Measurements from ENCODE around the gene AGO3.

AGO3 gene

GRCh38 chr1:35935442-35936388 lies 4.8 kb downstream of the AGO3 start:
- no peak for DNase-seq (ENCODE audit: extremely low spot score)
- CTCF ChIA-PET: no interaction called here
- POLR2A ChIA-PET: no interaction called here
- no peak for TF ChIP-seq ZNF384 (IDR thresholded peaks at IDR 0.05)
- TF ChIP-seq FOXM1 (IDR thresholded peaks at IDR 0.05; ENCODE audit: borderline replicate concordance): no peak
- no peak for TF ChIP-seq SUZ12 (IDR thresholded peaks at IDR 0.05)

- TF ChIP-seq HDGF (IDR thresholded peaks at IDR 0.05; ENCODE audit: borderline replicate concordance) (no peak), TARDBP (IDR thresholded peaks at IDR 0.05) (no peak), FOXA1 (IDR thresholded peaks at IDR 0.05) (no peak), L3MBTL2 (conservative IDR thresholded peaks at IDR 0.05) (no peak), ZNF384 (IDR thresholded peaks at IDR 0.05) (no peak), PKNOX1 (IDR thresholded peaks at IDR 0.05) (no peak), LEF1 (IDR thresholded peaks at IDR 0.05; ENCODE audit: borderline replicate concordance) (no peak), SP1 (IDR thresholded peaks at IDR 0.05) (no peak), ARNT (IDR thresholded peaks at IDR 0.05) (no peak), FOXM1 (IDR thresholded peaks at IDR 0.05; ENCODE audit: borderline replicate concordance) (no peak), SUZ12 (IDR thresholded peaks at IDR 0.05) (no peak), NFRKB (IDR thresholded peaks at IDR 0.05) (no peak), CTBP1 (IDR thresholded peaks at IDR 0.05; ENCODE audit: borderline replicate concordance) (no peak), FOXK2 (IDR thresholded peaks at IDR 0.05) (no peak)
- no peak for DNase-seq (ENCODE audit: extremely low spot score)
- ChIA-PET CTCF (interaction anchor here (0.7 kb wide), 1 partner anchor 8 kb away, joined by 3 read pairs; no protein-coding TSS in a partner anchor), POLR2A (no interaction called here)
Measured at GRCh38 chr1:35936838-35937237, 5.9 kb downstream of the AGO3 start.

- TF ChIP-seq FOXK2 (IDR thresholded peaks at IDR 0.05) (no peak), ZNF384 (IDR thresholded peaks at IDR 0.05) (no peak), HDGF (IDR thresholded peaks at IDR 0.05; ENCODE audit: borderline replicate concordance) (no peak), SUZ12 (IDR thresholded peaks at IDR 0.05) (no peak), ELF4 (IDR thresholded peaks at IDR 0.05) (no peak), FOXM1 (IDR thresholded peaks at IDR 0.05; ENCODE audit: borderline replicate concordance) (no peak)
- ChIA-PET POLR2A (no interaction called here), CTCF (no interaction called here)
- DNase-seq (ENCODE audit: extremely low spot score): no peak
Measured at GRCh38 chr1:35939484-35939883, 8.6 kb downstream of the AGO3 start.

- CTCF ChIA-PET: no interaction called here
- TF ChIP-seq FOXA1 (IDR thresholded peaks at IDR 0.05) (no peak), BHLHE40 (IDR thresholded peaks at IDR 0.05; ENCODE audit: borderline replicate concordance) (no peak), FOXM1 (IDR thresholded peaks at IDR 0.05; ENCODE audit: borderline replicate concordance) (no peak), L3MBTL2 (conservative IDR thresholded peaks at IDR 0.05) (no peak), TARDBP (IDR thresholded peaks at IDR 0.05) (no peak), CTBP1 (IDR thresholded peaks at IDR 0.05; ENCODE audit: borderline replicate concordance) (no peak), SUZ12 (IDR thresholded peaks at IDR 0.05) (no peak), FOXK2 (IDR thresholded peaks at IDR 0.05) (no peak), LEF1 (IDR thresholded peaks at IDR 0.05; ENCODE audit: borderline replicate concordance) (no peak), SP1 (IDR thresholded peaks at IDR 0.05) (no peak), ARNT (IDR thresholded peaks at IDR 0.05) (no peak), HDGF (IDR thresholded peaks at IDR 0.05; ENCODE audit: borderline replicate concordance) (no peak), NFRKB (IDR thresholded peaks at IDR 0.05) (no peak), ELF4 (IDR thresholded peaks at IDR 0.05) (no peak), ZNF384 (IDR thresholded peaks at IDR 0.05) (no peak), PKNOX1 (IDR thresholded peaks at IDR 0.05) (no peak)
- POLR2A ChIA-PET: interaction anchor here (1.3 kb wide), 1 partner anchor 14 kb away, joined by 4 read pairs; the partner anchor contains the start of gene AGO3
- DNase-seq (ENCODE audit: extremely low spot score): no peak
Measured at GRCh38 chr1:35945327-35945726, 14.4 kb downstream of the AGO3 start.

GRCh38 chr1:35947547-35947946 lies 16.6 kb downstream of the AGO3 start:
- DNase-seq (ENCODE audit: extremely low spot score): no peak
- TF ChIP-seq NFRKB (IDR thresholded peaks at IDR 0.05) (no peak), HDGF (IDR thresholded peaks at IDR 0.05; ENCODE audit: borderline replicate concordance) (no peak), PKNOX1 (IDR thresholded peaks at IDR 0.05) (no peak), BHLHE40 (IDR thresholded peaks at IDR 0.05; ENCODE audit: borderline replicate concordance) (no peak), SP1 (IDR thresholded peaks at IDR 0.05) (no peak), FOXM1 (IDR thresholded peaks at IDR 0.05; ENCODE audit: borderline replicate concordance) (no peak), ZNF384 (IDR thresholded peaks at IDR 0.05) (no peak), CTBP1 (IDR thresholded peaks at IDR 0.05; ENCODE audit: borderline replicate concordance) (no peak), SUZ12 (IDR thresholded peaks at IDR 0.05) (no peak), LEF1 (IDR thresholded peaks at IDR 0.05; ENCODE audit: borderline replicate concordance) (no peak), TARDBP (IDR thresholded peaks at IDR 0.05) (no peak), ARNT (IDR thresholded peaks at IDR 0.05) (no peak), ELF4 (IDR thresholded peaks at IDR 0.05) (no peak), FOXA1 (IDR thresholded peaks at IDR 0.05) (no peak), L3MBTL2 (conservative IDR thresholded peaks at IDR 0.05) (no peak), FOXK2 (IDR thresholded peaks at IDR 0.05) (no peak)
- POLR2A ChIA-PET: no interaction called here
- CTCF ChIA-PET: no interaction called here

GRCh38 chr1:35958558-35958957 lies 27.7 kb downstream of the AGO3 start:
- DNase-seq (ENCODE audit: extremely low spot score): no peak
- TF ChIP-seq HDGF (IDR thresholded peaks at IDR 0.05; ENCODE audit: borderline replicate concordance) (no peak), TARDBP (IDR thresholded peaks at IDR 0.05) (no peak), SP1 (IDR thresholded peaks at IDR 0.05) (no peak), ELF4 (IDR thresholded peaks at IDR 0.05) (no peak), FOXK2 (IDR thresholded peaks at IDR 0.05) (no peak), LEF1 (IDR thresholded peaks at IDR 0.05; ENCODE audit: borderline replicate concordance) (no peak), FOXM1 (IDR thresholded peaks at IDR 0.05; ENCODE audit: borderline replicate concordance) (no peak), PKNOX1 (IDR thresholded peaks at IDR 0.05) (no peak), SUZ12 (IDR thresholded peaks at IDR 0.05) (no peak), CTBP1 (IDR thresholded peaks at IDR 0.05; ENCODE audit: borderline replicate concordance) (no peak)
- ChIA-PET CTCF (no interaction called here), POLR2A (interaction anchor here (1.2 kb wide), 1 partner anchor 28 kb away, joined by 5 read pairs; the partner anchor contains the start of gene AGO3)
